Measurements from ENCODE around the gene PCF11.

DNA sequence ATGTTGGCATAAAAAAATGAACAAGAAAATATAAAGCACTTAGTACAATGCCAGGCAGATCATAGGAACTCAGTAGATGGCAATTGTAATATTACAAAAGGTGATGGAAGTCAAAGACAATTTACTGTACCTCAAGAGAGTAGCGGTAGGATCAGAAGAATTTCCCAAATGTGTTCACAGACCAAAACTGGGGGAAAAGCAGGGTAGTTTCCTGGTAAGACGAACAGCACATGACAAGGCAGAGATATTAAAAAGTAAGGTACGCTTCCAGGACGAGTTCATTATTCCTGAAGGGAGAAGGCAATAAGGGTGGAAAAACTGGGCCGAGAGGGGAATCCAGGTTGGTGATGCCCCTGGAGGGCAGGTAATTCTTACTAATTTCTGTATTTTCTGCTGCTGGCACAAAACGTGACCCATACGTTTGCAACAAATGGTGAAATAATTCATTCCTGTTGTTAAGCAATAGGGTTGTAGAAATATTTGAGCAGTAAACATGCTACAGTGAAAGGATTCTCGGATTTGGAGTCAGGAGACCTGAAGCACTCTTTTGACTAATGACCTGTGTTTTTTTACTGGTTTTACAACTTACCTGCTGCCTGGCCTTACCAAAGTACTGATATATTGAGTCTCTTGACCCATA is 35.8 kb downstream of the PCF11 start:
- no peak for TF ChIP-seq SMC3 (IDR thresholded peaks at IDR 0.05)
- TF ChIP-seq RAD21 (conservative IDR thresholded peaks at IDR 0.05 in 1 of 2, IDR thresholded peaks at IDR 0.05 in 1 of 2): no peak
